Measurements from ENCODE around the gene TOM1.
"Not testable (repeated sequence)": the region's sequence is repeated elsewhere in the genome, so short reads cannot be mapped to it uniquely, and the experiment has no call there.

The TOM1 gene

GRCh38 chr22:35345808-35346505 lies 46.3 kb downstream of the TOM1 start:
- DNase-seq (ENCODE audit: low read depth): no peak

GRCh38 chr22:35346596-35347220 lies 47.0 kb downstream of the TOM1 start:
- DNase-seq (ENCODE audit: low read depth): no peak

GRCh38 chr22:35347462-35347861 lies 47.8 kb downstream of the TOM1 start:
- DNase-seq (ENCODE audit: low read depth): no peak

- DNase-seq (ENCODE audit: low read depth): no peak
These were observed 48.4 kb downstream of the TOM1 start for GRCh38 chr22:35348026-35348590.

DNA sequence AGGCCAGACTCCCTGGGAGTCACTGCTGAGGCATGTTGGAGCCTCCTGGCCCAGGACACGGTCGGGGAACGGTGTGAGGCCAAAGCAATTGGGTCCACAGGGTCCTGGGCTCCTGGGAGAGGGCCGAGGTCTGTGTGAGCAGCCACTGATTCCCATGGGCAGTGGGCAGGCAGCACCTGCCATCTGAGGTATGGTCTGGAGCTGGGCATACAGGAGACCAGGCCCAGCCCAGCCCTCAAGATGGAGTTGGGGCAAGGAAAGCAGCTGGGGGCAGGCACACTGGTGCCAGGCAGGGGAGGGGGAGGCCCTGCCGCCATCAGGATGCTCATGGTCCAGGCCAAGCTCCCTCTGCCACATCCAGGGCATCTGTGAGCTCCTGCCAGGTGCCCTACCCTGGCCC lies 49.0 kb downstream of the TOM1 start:
- no peak for DNase-seq (ENCODE audit: low read depth)

GRCh38 chr22:35349368-35349703 lies 49.6 kb downstream of the TOM1 start:
- no peak for DNase-seq (ENCODE audit: low read depth)

DNA sequence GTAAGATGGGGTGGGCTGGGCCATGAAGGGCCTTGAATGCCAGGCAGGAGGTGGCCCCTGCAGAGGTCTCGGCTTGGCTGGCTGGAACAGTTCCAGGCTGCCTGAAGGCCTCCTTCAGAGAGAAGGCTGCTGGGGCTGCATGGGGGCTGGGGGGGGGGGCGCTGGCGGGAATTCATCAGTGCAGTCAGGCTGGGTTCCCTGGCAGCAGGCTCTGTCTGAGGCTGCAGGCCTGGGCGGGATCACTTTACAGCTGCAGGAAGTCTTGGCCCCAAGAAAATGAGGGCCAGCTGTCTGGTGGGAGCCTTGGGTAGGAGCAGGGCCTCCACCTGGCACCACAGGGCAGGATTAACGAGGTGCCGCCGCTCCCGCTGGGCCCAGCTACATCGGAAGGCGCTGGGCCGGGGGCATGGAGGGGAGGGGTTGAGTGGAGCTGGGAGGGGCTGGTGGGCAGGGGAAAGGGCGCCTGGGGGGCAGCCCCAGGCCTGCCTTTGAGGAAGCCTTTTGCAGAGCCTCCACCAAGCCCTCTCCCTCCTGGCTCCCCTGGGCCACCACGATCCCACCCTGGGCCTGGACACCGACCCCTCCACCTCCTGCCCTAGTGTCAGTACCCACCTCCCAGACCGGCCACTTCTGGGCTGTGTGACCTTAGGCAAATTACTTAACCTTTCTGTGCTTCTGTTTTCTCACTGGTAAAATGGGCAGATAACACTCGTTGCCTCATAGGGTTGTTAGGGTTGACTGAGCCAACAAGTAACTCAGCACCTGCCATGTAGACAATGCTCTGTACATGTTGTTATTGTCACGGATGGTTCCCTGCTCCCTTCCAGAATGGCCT lies 50.2 kb downstream of the TOM1 start:
- DNase-seq (ENCODE audit: low read depth): no peak

DNA sequence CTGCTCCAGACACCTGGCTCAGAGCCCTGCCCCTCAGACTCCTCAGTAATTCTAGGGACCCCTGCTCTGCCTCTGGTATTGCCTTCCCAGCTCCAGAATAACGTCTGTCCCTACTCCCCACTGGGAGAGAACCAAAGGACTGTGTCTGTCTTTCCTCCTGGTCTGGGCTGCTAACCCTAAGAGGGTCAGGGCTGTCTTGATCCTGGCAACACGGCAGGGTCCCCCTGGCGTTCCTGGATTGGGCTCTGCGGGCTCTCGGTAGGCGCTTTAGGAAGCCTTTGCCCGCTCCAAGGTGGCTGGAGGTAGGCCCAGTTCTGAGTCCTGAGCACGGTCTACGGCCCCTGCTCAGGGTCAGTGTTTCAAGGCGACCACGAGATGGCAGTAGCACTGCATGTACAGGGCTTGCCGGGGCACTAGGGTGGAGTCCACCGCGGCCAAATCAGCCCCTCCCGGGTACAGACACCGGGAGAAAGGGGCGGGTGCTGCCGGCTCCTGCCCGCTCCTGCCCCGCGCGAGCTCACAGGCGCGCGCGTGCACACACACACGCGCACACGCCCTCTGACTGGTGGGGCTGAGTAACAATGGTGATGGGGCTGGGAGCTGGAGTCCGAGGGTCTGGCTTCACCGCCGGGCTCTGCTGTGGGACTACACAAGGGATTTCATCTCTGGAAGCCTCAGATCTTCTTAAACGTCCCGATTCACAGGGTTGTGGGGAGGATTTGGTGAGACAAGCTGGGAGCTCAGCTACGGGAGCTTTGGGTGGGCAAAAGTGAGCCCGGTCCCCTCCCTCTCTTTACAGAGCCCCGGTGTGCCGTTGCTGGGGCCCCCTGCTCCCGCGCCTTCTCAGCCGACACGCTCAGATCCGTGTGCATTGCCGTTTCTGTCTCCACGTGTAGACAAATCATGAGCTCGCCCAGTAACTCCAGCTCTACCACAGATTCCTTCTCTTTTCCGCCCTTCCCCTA lies 51.1 kb downstream of the TOM1 start:
- peak; percentile 85 for DNase-seq (ENCODE audit: low read depth)

DNA sequence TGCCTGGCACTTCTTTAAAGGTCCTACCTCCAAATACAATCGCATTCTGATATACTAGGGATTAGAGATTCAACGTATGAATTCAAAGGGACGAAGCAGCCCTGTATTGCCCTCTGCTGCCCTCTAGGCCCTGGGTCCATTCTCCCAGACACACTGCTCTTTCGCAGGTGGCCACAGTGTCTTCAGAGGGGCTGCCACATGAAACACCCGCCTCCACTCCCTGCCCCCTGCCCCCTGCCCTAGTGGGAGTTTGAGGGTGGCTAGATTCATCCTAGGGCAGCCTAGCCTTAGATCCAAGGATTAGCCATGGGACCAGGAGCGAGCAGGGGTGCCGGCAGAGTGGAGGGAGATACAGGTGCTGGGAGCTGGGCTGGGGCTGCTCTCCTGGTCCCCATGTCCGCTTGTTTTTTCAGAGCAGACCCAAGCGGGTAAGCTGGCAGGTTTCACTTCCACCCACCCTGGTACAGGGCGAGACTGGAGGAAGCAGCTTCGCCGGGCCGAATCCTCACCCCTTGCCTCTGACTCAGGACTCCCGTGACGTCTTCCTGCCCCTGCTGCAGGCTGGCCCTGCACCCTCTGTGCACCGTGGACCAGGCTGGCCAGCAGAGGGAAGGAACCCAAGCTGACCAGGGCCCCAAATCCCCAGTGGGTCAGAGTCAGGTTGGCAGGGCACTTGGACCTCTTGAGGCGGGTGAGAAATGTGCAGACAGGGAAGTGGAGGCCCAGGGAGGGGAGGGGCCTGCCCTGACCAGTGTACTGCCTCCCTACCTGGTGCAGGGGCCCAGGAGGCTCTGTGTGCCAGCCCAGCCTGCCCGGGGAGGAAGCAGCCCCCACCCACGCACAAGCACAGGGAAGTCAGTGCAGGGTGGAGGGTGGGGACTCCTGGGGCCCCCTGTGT lies 52.8 kb downstream of the TOM1 start:
- peak; percentile 60 for DNase-seq (ENCODE audit: low read depth)

DNA sequence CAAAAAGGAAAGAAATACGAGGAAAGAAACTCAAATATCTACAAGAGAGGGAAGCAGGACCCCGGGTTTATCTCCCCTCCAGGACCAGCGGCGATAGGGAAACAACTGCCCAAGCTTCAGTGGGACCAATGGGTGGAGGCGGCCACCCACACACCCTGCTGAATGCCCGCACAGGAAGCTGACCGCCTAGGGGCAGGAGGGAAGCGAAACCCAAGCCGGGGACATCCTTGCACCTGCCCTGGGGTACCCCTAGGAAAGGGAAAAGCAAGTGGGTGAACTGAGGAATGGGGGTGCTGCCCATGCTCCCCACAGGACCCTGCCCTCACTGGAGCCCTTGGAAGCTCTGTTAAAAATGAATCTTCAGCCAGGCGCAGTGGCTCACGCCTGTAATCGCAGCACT lies 53.6 kb downstream of the TOM1 start:
- no peak for DNase-seq (ENCODE audit: low read depth)

GRCh38 chr22:35354068-35354467 lies 54.4 kb downstream of the TOM1 start:
- no peak for DNase-seq (ENCODE audit: low read depth)

DNA sequence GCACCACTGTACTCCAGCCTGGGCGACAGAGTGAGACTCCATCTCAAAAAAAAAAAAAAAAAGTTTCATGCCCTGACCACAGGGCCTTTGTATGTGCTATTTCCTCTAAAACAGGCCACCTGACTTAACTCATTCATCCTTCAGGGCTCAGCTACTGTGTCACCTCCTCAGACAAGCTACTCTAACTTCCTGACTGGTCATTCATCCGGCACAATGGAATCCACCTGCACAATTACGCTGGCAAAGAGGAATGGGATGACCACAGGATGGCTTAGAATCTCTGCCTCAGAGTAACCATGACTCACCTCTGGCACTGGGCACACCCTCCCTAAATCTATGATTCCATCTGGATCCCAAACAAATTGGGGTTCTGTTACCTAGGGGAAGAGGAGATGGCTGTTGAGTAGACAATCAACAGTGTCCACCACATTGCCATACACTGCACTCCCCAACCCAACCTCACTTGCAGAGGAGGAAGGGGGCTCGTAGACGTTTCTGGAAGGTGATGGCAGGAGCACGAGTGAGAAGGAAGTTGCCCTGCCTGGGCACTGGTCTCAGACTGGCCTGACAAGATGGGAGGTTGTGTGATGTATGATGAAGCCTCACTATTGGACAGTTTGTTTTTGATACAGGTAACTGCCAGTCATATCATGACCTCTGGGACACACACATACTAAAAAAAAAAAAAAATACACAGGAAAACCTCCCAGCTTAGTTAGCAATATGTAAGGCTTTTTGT lies 58.4 kb downstream of the TOM1 start:
- no peak for DNase-seq (ENCODE audit: low read depth)

DNA sequence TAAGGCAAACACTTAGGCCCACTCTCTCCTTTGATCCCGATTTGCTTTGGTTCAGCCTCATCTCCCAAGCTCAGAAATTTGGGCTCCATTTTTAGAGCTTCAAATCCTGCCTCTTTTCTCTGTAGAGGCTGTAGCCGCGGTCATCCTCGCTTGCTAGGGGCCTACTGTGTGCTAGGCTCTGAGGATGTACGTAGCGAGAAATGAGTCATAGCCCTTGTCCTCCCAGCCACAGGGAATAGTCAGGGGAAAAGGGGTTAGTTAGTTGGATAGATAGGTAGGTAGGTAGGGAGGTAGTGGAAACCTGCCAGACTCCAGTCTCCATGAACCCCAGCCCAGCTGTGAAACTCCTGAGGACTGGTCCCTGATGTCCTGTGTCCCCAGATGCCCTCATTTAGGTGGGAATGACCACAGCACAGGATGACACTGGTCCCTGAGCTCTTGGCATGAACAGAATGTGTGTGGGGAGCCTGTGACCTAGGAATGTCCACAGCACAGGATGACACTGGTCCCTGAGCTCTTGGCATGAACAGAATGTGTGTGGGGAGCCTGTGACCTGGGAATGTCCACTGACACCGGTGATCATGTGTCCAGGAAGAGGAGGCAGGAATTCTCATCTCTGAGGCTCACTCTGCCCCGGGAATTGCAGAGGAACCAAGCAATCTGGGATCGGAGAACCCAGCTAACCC lies 59.8 kb downstream of the TOM1 start:
- no peak for DNase-seq (ENCODE audit: low read depth)

GRCh38 chr22:35361001-35361558 lies 61.4 kb downstream of the TOM1 start:
- no peak for DNase-seq (ENCODE audit: low read depth)

DNA sequence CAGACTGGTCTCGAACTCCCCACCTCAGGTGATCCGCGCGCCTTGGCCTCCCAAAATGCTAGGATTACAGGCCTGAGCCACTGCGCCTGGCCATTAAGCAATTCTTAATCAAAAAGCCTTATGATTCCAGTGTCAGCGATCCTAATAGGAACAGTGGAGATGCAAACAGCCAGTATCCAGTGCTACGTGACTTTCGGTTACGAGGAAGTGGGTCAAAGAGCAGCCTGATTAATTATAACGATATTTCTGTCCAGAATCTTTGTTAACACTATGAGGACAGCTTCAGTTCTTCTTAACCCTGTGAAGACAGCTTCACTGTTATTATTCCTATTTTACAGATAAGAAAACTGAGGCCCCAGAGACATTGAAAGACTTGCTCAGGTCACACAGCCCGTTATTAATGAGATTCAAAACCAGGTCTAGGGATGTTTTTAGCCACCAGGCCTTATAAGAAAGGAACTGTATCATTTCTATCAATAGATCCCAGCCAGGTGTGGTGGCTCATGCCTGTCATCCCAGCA lies 63.9 kb downstream of the TOM1 start:
- DNase-seq (ENCODE audit: low read depth): no peak

GRCh38 chr22:35364230-35364629 lies 64.5 kb downstream of the TOM1 start:
- not testable (repeated sequence) for DNase-seq (ENCODE audit: low read depth)

GRCh38 chr22:35367331-35367886 lies 67.7 kb downstream of the TOM1 start:
- DNase-seq (ENCODE audit: low read depth): no peak

GRCh38 chr22:35368386-35368785 lies 68.7 kb downstream of the TOM1 start:
- DNase-seq (ENCODE audit: low read depth): no peak
